ENCODE results near the gene FSTL4.

DNA sequence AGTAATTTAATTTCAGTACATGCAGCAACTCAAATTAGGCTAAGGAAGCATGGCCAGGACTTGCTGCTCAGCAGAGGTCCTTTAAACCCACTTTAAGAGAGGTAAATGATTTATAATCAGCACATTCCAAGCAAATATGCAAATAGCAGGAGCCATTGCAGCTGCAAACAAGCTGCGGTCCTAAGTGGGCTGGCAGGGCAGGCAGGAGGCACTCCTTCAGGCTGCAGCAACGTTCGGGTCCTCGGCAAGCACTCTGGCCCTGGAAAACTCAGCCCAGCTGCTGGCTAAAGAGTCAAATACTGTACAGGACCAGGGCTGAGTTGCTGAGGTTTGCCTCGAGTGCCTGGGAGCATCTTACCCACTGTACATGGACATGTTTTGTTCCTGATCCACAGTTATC lies 126.9 kb downstream of the FSTL4 start:
- TF ChIP-seq, protein P1, sequence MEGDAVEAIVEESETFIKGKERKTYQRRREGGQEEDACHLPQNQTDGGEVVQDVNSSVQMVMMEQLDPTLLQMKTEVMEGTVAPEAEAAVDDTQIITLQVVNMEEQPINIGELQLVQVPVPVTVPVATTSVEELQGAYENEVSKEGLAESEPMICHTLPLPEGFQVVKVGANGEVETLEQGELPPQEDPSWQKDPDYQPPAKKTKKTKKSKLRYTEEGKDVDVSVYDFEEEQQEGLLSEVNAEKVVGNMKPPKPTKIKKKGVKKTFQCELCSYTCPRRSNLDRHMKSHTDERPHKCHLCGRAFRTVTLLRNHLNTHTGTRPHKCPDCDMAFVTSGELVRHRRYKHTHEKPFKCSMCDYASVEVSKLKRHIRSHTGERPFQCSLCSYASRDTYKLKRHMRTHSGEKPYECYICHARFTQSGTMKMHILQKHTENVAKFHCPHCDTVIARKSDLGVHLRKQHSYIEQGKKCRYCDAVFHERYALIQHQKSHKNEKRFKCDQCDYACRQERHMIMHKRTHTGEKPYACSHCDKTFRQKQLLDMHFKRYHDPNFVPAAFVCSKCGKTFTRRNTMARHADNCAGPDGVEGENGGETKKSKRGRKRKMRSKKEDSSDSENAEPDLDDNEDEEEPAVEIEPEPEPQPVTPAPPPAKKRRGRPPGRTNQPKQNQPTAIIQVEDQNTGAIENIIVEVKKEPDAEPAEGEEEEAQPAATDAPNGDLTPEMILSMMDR (IDR thresholded peaks at IDR 0.05), result no peak
- no peak for TF ChIP-seq POLR2A (IDR thresholded peaks at IDR 0.05)
